Skeletal muscle cell (primary cell): ENCODE measurements around the gene ZBTB4.

Source experiments
- DNase-seq: peaks from one replicate; pipeline ENCODE4 v3.0.0-alpha.2; 2010; ENCODE audit warnings: low read depth
- H3K4me3 ChIP-seq: 2 replicates; pipeline ENCODE4 v1.5.1; 2011; ENCODE audit warnings: low read depth, mild to moderate bottlenecking, control low read depth, low read length, moderate library complexity

Gene ZBTB4

GRCh38 chr17:7479213-7480088 lies at the start of gene ZBTB4:
TSS of gene ZBTB4 (minus strand) at chr17:7479631. CDS start at chr17:7466801, 12,830 bp downstream.
- H3K4me3 ChIP-seq = peak within 1 kb of the TSS; percentile 81
- no peak for DNase-seq

DNA sequence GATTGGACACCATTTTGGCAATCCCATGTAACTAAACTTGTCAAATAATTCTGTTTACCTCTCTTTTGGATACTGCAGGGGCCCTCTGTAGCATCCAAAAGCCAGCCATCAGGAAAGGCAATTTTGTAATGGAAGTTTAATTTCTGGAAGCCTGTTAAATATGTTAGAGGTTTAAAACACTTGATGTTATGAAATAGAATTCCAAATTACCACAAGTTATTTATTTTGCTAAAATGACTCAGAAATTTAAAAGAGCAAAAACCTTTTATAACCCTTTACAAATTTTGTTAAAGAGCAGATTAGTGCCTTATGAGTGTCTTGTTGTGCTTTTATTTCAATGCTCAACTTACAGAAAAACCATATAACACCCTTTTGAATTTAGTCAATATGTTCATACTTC lies 49.4 kb upstream of the ZBTB4 start:
- DNase-seq = no peak
- H3K4me3 ChIP-seq = no peak overlapping the region

DNA sequence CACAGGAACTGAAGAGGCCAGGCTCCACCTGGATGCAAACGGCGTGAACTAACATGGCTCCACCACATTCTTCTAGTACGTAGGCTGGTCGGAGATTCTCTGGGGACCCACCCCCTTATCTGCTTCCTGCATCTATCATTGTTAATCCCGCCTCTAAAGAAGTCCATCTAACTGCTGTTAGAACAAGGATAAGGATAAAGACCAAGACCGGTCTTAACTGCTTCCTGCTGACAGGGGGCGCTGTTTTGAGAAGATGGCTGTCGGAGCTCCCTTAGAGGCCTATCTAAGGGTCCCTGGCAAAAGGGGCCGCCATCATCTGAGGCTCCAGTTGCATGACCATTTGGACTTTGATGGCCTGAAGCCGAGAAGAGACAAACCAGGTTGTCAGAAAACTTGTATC lies 43.6 kb upstream of the ZBTB4 start:
- no peak overlapping the region for H3K4me3 ChIP-seq
- no peak for DNase-seq

DNA sequence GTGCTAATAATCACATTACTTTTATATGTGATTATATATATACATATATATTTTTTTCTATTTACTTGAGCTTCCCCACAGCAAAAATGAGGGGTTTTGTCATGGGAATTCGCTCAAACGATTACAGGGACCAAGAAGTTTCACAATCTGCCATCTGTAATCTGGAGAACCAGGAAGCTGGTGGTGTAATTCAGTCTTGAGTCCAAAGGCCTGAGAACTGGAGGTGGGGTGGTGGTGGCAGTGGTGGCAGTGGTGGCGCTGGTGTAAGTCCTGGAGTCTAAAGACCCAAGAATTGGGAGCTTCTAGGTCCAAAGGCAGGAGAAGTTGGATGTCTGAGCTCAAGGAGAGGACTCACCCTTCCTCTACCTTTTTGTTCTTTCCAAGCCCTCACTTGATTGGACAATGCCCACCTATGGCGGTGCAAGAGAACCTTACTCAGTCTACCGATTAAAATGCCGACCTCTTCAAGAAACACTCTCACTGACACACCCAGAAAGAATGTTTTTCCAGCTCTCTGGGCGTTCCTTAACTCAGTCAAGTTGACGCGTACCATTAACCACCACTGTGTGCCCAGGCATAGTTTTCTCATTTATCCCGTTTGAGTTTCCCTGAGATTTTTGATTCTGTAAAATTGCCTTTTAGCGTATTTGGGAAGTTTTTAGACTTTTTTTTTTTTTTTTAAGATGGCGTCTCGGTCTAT lies 36.6 kb upstream of the ZBTB4 start:
- DNase-seq = no peak
- no peak overlapping the region for H3K4me3 ChIP-seq

GRCh38 chr17:7513850-7514419 lies 34.5 kb upstream of the ZBTB4 start:
- DNase-seq = no peak
- H3K4me3 ChIP-seq = no peak overlapping the region

GRCh38 chr17:7512824-7513540 lies 33.6 kb upstream of the ZBTB4 start:
- no peak for DNase-seq
- H3K4me3 ChIP-seq = no peak overlapping the region

DNA sequence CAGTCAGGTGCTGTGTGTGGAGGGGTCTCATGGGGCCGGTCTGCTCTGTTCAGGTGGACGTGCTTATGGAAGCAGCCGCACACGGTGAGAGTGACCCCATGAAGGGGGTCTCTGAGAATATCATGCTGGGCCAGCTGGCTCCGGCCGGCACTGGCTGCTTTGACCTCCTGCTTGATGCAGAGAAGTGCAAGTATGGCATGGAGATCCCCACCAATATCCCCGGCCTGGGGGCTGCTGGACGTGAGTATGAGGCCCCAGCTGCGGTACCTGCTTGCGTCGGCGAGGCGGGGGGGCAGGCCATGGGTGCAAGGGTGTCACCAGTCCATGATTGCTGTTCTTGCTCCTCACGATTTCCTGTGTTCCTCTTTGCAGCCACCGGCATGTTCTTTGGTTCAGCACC lies 32.7 kb upstream of the ZBTB4 start:
- H3K4me3 ChIP-seq = no peak overlapping the region
- no peak for DNase-seq

GRCh38 chr17:7511108-7511507 lies 31.7 kb upstream of the ZBTB4 start:
- DNase-seq = no peak
- no peak overlapping the region for H3K4me3 ChIP-seq

- no peak for DNase-seq
- no peak overlapping the region for H3K4me3 ChIP-seq
Measured at GRCh38 chr17:7509937-7510336, 30.5 kb upstream of the ZBTB4 start.

DNA sequence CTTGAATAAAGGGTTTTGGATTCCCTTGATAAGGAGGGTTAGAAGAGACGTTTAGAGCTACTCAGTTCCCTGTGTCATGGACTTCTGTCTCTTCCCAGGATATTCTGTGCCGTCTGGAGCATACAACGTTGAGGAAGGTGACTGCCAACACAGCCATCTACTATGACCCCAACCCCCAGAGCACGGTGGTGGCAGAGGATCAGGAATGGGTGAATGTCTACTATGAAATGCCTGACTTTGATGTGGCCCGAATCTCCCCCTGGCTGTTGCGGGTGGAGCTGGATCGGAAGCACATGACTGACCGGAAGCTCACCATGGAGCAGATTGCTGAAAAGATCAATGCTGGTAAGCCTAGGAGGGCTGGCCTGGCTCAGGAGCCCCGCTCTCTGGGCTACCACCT lies 29.4 kb upstream of the ZBTB4 start:
- no peak overlapping the region for H3K4me3 ChIP-seq
- no peak for DNase-seq

DNA sequence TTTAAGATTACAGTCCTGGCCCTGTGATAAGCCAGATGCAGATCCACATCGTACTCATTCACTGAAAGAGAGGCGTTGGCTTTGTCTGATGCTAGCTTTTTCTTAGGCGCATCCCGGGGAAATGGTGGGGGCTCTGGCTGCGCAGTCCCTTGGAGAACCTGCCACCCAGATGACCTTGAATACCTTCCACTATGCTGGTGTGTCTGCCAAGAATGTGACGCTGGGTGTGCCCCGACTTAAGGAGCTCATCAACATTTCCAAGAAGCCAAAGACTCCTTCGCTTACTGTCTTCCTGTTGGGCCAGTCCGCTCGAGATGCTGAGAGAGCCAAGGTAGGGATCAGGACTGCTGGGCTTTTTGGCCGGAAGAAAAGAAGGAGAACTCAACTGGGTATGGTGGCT lies 28.7 kb upstream of the ZBTB4 start:
- no peak for DNase-seq

GRCh38 chr17:7503521-7503920 lies 24.1 kb upstream of the ZBTB4 start:
- no peak for DNase-seq
- H3K4me3 ChIP-seq = no peak overlapping the region

More for the DNA sequence above, 28.7 kb upstream of the ZBTB4 start:
- H3K4me3 ChIP-seq = no peak overlapping the region

- no peak overlapping the region for H3K4me3 ChIP-seq
- DNase-seq = no peak
Measured at GRCh38 chr17:7502987-7503386, 23.6 kb upstream of the ZBTB4 start.

DNA sequence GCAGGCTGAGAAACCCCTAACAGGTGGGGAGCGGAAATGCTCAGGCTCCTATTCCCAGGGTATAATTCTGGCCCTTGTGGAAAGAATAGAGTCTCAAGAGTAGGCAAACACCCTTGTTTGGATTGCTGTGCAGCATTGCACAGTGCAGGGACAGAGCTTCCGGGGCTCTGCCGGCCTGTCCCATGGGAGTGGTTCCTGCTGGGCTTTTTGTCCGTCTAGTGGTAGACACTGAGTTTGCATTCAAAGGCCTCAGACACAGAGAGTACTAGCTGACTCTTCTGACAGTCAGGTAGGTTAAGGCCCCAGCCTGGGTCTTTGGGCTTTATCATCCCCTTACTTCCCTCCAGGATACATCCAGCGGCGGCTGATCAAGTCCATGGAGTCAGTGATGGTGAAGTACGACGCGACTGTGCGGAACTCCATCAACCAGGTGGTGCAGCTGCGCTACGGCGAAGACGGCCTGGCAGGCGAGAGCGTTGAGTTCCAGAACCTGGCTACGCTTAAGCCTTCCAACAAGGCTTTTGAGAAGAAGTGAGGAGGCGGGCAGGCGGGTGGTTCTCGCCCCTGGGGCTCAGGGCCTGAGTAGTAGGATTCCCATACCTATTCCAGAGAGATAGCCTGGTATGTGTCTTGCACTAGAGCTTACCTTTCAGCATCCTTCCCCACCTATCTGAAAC lies 22.9 kb upstream of the ZBTB4 start:
- H3K4me3 ChIP-seq = no peak overlapping the region
- DNase-seq = no peak

GRCh38 chr17:7501729-7502128 lies 22.3 kb upstream of the ZBTB4 start:
- H3K4me3 ChIP-seq = no peak overlapping the region
- no peak for DNase-seq

DNA sequence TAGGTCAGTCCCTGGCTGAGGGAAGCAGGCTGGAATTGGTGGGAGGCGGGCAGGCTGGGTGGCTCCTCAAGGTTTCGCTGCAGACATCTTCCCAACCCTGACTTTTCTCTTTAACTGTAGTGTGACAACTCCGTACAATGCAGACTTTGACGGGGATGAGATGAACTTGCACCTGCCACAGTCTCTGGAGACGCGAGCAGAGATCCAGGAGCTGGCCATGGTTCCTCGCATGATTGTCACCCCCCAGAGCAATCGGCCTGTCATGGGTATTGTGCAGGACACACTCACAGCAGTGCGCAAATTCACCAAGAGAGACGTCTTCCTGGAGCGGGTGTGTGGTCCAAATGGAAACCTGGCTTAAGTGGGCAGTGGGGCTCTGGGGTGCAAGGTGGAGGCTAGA lies 19.7 kb upstream of the ZBTB4 start:
- DNase-seq = no peak
- no peak overlapping the region for H3K4me3 ChIP-seq

- H3K4me3 ChIP-seq = no peak overlapping the region
- DNase-seq = no peak
Measured at GRCh38 chr17:7497636-7498035, 18.2 kb upstream of the ZBTB4 start.

- H3K4me3 ChIP-seq = no peak overlapping the region
- no peak for DNase-seq
Measured at GRCh38 chr17:7497228-7497627, 17.8 kb upstream of the ZBTB4 start.

DNA sequence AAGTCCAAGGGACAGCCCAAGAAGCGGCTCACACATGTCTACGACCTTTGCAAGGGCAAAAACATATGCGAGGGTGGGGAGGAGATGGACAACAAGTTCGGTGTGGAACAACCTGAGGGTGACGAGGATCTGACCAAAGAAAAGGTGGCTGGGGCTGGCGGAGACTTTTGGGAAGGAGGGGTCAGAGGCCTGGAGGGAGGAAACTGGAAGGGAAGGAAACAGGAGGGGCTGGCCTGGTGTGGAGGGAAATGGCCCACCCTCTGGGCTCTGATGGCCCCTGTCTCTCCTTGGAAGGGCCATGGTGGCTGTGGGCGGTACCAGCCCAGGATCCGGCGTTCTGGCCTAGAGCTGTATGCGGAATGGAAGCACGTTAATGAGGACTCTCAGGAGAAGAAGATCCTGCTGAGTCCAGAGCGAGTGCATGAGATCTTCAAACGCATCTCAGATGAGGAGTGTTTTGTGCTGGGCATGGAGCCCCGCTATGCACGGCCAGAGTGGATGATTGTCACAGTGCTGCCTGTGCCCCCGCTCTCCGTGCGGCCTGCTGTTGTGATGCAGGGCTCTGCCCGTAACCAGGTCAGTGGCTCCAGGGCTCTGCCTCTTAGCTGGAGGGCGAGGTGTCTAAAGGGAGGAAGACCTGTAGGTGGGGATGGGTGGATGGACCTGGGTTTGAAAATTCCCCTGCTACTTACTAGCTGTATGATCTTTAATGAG lies 17.2 kb upstream of the ZBTB4 start:
- no peak for DNase-seq
- H3K4me3 ChIP-seq = no peak overlapping the region
